ENCODE data around the gene CCSER1.
"Not testable (repeated sequence)": the region's sequence is repeated elsewhere in the genome, so short reads cannot be mapped to it uniquely, and the experiment has no call there.

Gene CCSER1

DNA sequence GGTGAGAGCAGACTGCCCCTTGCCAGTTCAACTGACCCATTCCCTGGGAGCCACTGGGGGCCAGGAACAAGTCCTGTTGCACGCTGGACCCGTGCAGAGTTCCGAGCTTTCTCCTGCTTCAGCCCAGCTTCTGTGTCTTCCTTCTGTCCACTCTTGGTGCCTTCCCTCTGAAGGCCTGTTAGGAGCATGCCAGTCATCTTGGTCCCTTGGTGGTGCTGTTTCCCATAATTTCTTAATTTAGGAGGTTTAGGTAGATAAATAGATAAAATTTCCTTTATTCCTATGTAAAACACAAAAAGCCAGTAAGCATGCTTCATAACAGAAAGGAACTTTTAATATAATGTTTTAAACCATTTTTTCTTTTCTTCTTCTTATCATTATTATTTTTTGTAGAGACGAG is 672.7 kb downstream of the CCSER1 start:
- no peaks in the 10 kb centered on the region for H3K27me3 ChIP-seq (replicated peaks; ENCODE audit: control insufficient read depth, insufficient read depth, low read length, poor library complexity, severe bottlenecking)
- no peak overlapping the region for H3K4me3 ChIP-seq (ENCODE audit: insufficient read depth, low read depth, low read length, poor library complexity, severe bottlenecking)
- no peak overlapping the region for H3K27ac ChIP-seq (ENCODE audit: insufficient read depth, low read length, poor library complexity, severe bottlenecking)
- H3K9me3 ChIP-seq (ENCODE audit: control insufficient read depth, low read length) = no peaks in the 10 kb centered on the region
- no peaks in the 10 kb centered on the region for H3K4me1 ChIP-seq (ENCODE audit: control insufficient read depth, insufficient read depth, low read length, poor library complexity, severe bottlenecking)
- no peak for DNase-seq
- H3K36me3 ChIP-seq (ENCODE audit: control insufficient read depth, insufficient read depth, low read length) = no peaks in the 10 kb centered on the region

DNA sequence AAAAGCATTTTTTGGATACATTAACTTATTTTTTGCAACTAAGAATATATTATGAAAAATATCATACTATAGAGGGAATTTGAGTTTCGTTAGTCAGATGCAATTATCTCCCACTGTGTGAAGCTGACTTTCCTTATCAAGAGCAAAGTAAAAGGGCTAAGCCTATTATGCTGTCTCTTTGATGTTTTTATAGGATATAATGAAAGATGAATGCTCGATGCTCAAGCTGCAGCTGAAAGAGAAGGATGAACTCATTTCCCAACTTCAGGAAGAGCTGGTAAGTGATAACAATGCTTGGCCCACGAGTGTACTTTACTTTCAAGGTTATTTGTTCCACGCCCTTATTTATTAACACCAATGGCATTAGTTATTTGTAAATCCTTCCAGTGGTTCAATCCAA is 688.4 kb downstream of the CCSER1 start:
- H3K27me3 ChIP-seq (replicated peaks; ENCODE audit: control insufficient read depth, insufficient read depth, low read length, poor library complexity, severe bottlenecking) = no peaks in the 10 kb centered on the region
- H3K9me3 ChIP-seq (ENCODE audit: control insufficient read depth, low read length) = no peaks in the 10 kb centered on the region
- no peak overlapping the region for H3K27ac ChIP-seq (ENCODE audit: insufficient read depth, low read length, poor library complexity, severe bottlenecking)
- no peaks in the 10 kb centered on the region for H3K4me1 ChIP-seq (ENCODE audit: control insufficient read depth, insufficient read depth, low read length, poor library complexity, severe bottlenecking)
- DNase-seq = no peak
- no peaks in the 10 kb centered on the region for H3K36me3 ChIP-seq (ENCODE audit: control insufficient read depth, insufficient read depth, low read length)
- no peak overlapping the region for H3K4me3 ChIP-seq (ENCODE audit: insufficient read depth, low read depth, low read length, poor library complexity, severe bottlenecking)

DNA sequence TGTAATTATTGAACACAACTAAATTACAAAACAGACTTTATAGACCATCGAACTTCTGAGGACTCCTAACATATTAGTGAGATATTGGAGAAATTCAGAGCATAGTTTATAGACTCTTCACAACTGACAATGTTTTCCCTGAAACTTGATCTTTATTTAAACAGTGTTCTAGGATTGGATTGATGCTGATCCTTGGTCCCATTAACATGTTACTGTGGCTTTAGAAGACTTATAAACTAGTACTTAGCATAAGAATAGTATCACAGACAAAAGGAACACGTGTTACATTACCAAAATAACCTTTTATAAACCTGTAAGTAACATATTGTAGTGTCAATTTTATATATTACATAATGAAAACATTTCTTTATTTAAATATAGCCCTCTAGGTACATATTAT is 689.6 kb downstream of the CCSER1 start:
- Histone ChIP-seq H3K36me3 (ENCODE audit: control insufficient read depth, insufficient read depth, low read length) (no peaks in the 10 kb centered on the region), H3K9me3 (ENCODE audit: control insufficient read depth, low read length) (no peaks in the 10 kb centered on the region), H3K27ac (ENCODE audit: insufficient read depth, low read length, poor library complexity, severe bottlenecking) (no peak overlapping the region), H3K4me3 (ENCODE audit: insufficient read depth, low read depth, low read length, poor library complexity, severe bottlenecking) (no peak overlapping the region), H3K27me3 (replicated peaks; ENCODE audit: control insufficient read depth, insufficient read depth, low read length, poor library complexity, severe bottlenecking) (no peaks in the 10 kb centered on the region), H3K4me1 (ENCODE audit: control insufficient read depth, insufficient read depth, low read length, poor library complexity, severe bottlenecking) (no peaks in the 10 kb centered on the region)
- no peak for DNase-seq

DNA sequence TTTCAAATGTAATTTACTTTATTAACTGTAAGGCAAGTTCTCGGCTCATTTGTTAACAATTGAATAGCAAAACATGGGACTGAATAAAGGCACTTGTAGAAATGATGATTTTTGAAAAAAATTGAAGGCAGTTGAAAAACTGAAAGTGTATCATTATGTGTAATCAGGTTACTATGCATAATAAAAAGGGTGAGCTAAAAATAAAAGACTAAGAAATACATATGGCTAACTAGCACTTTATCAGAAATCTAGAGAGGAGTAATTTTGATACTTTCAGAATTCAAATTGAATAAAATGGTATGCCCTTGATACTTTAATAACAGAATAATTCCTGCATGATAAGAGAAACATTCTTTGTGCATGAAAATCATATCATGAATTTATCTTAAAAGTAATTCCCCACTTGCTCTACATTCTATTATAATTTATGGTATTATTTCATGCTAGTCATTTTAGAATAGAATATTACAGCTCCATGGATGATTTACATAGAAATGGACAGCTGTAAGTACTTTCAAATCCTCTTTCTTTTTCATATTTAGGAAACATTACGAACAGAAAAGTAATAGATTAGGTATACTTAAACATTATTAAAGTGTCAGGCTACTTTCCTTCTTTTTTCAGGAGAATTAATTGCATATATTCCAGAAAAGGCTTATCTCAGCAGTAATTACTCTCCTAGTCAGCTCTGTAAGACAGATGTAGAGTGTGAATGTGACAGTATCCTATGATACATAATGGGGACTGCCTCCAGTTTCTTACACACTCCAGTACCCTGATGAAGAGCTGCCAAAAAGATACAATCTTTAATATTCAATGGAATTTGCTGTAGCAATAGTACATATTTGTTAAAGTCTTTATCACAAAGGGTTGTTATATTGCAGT is 697.3 kb downstream of the CCSER1 start:
- H3K4me3 ChIP-seq (ENCODE audit: insufficient read depth, low read depth, low read length, poor library complexity, severe bottlenecking) = no peak overlapping the region
- no peak for DNase-seq

DNA sequence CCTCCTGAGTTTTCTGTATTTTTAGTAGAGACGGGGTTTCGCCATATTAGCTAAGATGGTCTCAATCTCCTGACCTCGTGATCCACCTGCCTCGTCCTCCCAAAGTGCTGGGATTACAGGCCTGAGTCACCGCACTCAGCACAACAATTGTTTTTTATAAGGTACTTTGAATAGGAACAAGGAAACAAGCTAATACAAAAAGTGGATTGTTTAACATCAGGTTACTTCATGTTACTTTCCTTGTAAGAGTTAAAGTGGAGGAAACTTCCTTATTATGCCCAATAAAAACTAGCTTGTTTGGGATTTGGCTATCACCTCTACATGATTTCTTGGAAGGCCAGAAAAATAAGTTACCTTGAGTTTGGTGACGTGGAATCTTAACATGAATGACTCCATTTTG is 698.7 kb downstream of the CCSER1 start:
- no peaks in the 10 kb centered on the region for H3K9me3 ChIP-seq (ENCODE audit: control insufficient read depth, low read length)
- DNase-seq = no peak
- H3K36me3 ChIP-seq (ENCODE audit: control insufficient read depth, insufficient read depth, low read length) = no peaks in the 10 kb centered on the region
- H3K27me3 ChIP-seq (replicated peaks; ENCODE audit: control insufficient read depth, insufficient read depth, low read length, poor library complexity, severe bottlenecking) = no peaks in the 10 kb centered on the region
- no peaks in the 10 kb centered on the region for H3K4me1 ChIP-seq (ENCODE audit: control insufficient read depth, insufficient read depth, low read length, poor library complexity, severe bottlenecking)
- no peak overlapping the region for H3K27ac ChIP-seq (ENCODE audit: insufficient read depth, low read length, poor library complexity, severe bottlenecking)
- no peak overlapping the region for H3K4me3 ChIP-seq (ENCODE audit: insufficient read depth, low read depth, low read length, poor library complexity, severe bottlenecking)

More for the DNA sequence above, 697.3 kb downstream of the CCSER1 start:
- H3K4me1 ChIP-seq (ENCODE audit: control insufficient read depth, insufficient read depth, low read length, poor library complexity, severe bottlenecking) = no peaks in the 10 kb centered on the region
- H3K9me3 ChIP-seq (ENCODE audit: control insufficient read depth, low read length) = no peaks in the 10 kb centered on the region
- no peaks in the 10 kb centered on the region for H3K36me3 ChIP-seq (ENCODE audit: control insufficient read depth, insufficient read depth, low read length)
- H3K27ac ChIP-seq (ENCODE audit: insufficient read depth, low read length, poor library complexity, severe bottlenecking) = no peak overlapping the region
- no peaks in the 10 kb centered on the region for H3K27me3 ChIP-seq (replicated peaks; ENCODE audit: control insufficient read depth, insufficient read depth, low read length, poor library complexity, severe bottlenecking)

DNA sequence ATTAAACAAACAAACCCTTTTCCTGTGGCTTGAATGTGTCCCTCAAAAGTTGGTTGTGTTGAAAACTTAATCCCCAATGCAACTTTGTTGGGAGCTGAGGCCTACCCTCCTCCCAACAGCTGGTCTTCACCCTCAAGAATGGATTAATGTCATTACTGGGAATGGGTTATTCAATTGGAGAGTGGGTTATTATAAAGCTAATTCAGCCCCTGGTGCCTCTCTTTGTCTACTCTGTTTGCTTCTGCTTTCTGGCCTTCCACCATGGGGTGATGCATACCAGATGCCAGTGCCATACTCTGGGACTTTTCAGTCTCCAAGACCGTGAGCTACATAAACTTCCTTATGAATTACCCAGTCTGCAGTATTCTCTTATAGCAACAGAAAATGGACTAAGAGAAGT is 706.5 kb downstream of the CCSER1 start:
- Histone ChIP-seq H3K4me3 (ENCODE audit: insufficient read depth, low read depth, low read length, poor library complexity, severe bottlenecking) (no peak overlapping the region), H3K9me3 (ENCODE audit: control insufficient read depth, low read length) (no peaks in the 10 kb centered on the region), H3K4me1 (ENCODE audit: control insufficient read depth, insufficient read depth, low read length, poor library complexity, severe bottlenecking) (no peaks in the 10 kb centered on the region), H3K27ac (ENCODE audit: insufficient read depth, low read length, poor library complexity, severe bottlenecking) (no peak overlapping the region), H3K36me3 (ENCODE audit: control insufficient read depth, insufficient read depth, low read length) (no peaks in the 10 kb centered on the region), H3K27me3 (replicated peaks; ENCODE audit: control insufficient read depth, insufficient read depth, low read length, poor library complexity, severe bottlenecking) (no peaks in the 10 kb centered on the region)
- no peak for DNase-seq

DNA sequence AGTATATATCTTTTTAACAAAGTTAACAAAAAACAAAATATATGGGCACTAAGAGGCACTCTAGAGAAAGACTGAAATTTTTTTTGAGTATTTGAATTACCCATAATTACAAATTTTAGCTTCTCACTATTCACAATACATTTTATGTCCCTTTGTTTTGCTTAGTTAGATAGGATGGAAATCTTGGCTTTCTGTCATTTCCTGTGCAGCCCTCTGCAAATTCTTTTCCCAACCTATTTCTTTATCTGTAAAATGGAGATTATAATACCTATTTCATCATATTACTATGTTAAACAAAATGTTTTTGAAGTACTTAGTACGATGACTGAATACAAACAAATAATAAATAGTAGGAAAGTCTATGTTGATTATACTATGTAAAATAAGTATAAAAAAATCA is 710.0 kb downstream of the CCSER1 start:
- Histone ChIP-seq H3K27me3 (replicated peaks; ENCODE audit: control insufficient read depth, insufficient read depth, low read length, poor library complexity, severe bottlenecking) (no peaks in the 10 kb centered on the region), H3K4me1 (ENCODE audit: control insufficient read depth, insufficient read depth, low read length, poor library complexity, severe bottlenecking) (no peaks in the 10 kb centered on the region), H3K4me3 (ENCODE audit: insufficient read depth, low read depth, low read length, poor library complexity, severe bottlenecking) (no peak overlapping the region), H3K9me3 (ENCODE audit: control insufficient read depth, low read length) (no peaks in the 10 kb centered on the region), H3K36me3 (ENCODE audit: control insufficient read depth, insufficient read depth, low read length) (no peaks in the 10 kb centered on the region), H3K27ac (ENCODE audit: insufficient read depth, low read length, poor library complexity, severe bottlenecking) (no peak overlapping the region)
- DNase-seq = no peak

DNA sequence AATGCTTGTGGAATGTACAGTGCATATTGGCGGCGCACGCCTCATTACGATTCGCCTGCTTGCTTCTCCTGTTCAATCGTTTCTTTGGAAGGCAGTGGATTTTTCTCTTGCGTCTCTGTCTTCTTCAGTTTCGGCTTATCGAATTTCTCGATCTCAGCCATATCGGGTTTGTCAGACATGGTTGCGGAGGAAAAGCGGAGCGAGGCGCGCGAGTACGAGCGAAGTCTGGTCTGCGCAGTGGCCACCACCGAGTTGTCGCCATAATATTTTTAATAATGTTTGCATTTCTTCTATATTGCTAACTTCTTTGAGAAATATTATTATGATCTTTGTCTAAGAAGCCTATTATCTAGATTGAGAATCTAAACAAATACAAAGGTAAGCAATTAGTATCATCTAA is 711.7 kb downstream of the CCSER1 start:
- not testable (repeated sequence) for H3K4me3 ChIP-seq (ENCODE audit: insufficient read depth, low read depth, low read length, poor library complexity, severe bottlenecking); H3K9me3 ChIP-seq (ENCODE audit: control insufficient read depth, low read length); H3K27ac ChIP-seq (ENCODE audit: insufficient read depth, low read length, poor library complexity, severe bottlenecking); DNase-seq; H3K27me3 ChIP-seq (replicated peaks; ENCODE audit: control insufficient read depth, insufficient read depth, low read length, poor library complexity, severe bottlenecking); H3K36me3 ChIP-seq (ENCODE audit: control insufficient read depth, insufficient read depth, low read length); H3K4me1 ChIP-seq (ENCODE audit: control insufficient read depth, insufficient read depth, low read length, poor library complexity, severe bottlenecking)

DNA sequence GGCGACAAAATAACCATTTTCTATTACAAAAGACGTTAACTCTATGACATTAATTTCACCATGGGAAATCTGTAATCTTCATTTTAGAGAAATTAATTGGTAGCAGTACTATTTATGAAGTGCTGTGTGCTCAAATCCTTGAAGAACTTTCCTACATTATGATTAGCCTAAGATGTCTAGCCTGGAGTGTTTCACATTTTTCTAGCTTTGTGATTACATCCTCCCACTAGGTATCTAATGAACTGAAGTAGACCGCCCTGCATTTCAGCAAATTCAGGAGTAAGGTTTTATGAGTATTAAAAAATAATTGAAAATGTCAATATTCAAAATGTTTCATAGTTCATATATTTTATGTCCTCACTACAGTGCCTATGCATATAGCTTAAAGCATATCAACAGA is 713.1 kb downstream of the CCSER1 start:
- no peak overlapping the region for H3K27ac ChIP-seq (ENCODE audit: insufficient read depth, low read length, poor library complexity, severe bottlenecking)
- H3K4me3 ChIP-seq (ENCODE audit: insufficient read depth, low read depth, low read length, poor library complexity, severe bottlenecking) = no peak overlapping the region
- no peak for DNase-seq
- H3K9me3 ChIP-seq (ENCODE audit: control insufficient read depth, low read length) = no peaks in the 10 kb centered on the region
- H3K4me1 ChIP-seq (ENCODE audit: control insufficient read depth, insufficient read depth, low read length, poor library complexity, severe bottlenecking) = no peaks in the 10 kb centered on the region
- H3K27me3 ChIP-seq (replicated peaks; ENCODE audit: control insufficient read depth, insufficient read depth, low read length, poor library complexity, severe bottlenecking) = no peaks in the 10 kb centered on the region
- H3K36me3 ChIP-seq (ENCODE audit: control insufficient read depth, insufficient read depth, low read length) = no peaks in the 10 kb centered on the region

DNA sequence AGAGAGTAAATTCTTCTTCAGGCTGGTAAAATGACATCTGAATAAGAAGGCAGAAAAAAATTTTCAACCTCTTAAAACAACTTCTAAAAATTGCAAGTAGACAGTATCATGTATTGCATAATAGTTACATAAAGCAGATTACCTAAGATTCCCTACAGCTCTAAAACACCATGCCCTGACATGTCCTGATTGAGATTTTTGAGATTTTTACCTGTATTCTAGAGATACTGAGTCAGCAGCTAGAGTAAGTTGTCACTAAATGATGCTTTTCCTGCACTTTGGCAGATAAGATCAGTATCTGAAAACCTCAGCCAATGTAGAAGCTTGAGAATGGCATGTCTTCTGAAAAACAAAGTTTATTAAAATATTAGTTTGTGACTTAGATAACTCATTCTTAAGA is 713.6 kb downstream of the CCSER1 start:
- Histone ChIP-seq H3K27ac (ENCODE audit: insufficient read depth, low read length, poor library complexity, severe bottlenecking) (no peak overlapping the region), H3K9me3 (ENCODE audit: control insufficient read depth, low read length) (no peaks in the 10 kb centered on the region), H3K36me3 (ENCODE audit: control insufficient read depth, insufficient read depth, low read length) (no peaks in the 10 kb centered on the region), H3K4me3 (ENCODE audit: insufficient read depth, low read depth, low read length, poor library complexity, severe bottlenecking) (no peak overlapping the region), H3K4me1 (ENCODE audit: control insufficient read depth, insufficient read depth, low read length, poor library complexity, severe bottlenecking) (no peaks in the 10 kb centered on the region), H3K27me3 (replicated peaks; ENCODE audit: control insufficient read depth, insufficient read depth, low read length, poor library complexity, severe bottlenecking) (no peaks in the 10 kb centered on the region)
- no peak for DNase-seq

Data from effector memory CD4-positive, alpha-beta T cell (primary cell).